Measurements from ENCODE around the gene ZNF207. TPM values are rescaled to one million over a fixed set of nuclear protein-coding genes. Genes with fewer than 3 reads are reported as not detected.
"Not testable (repeated sequence)": the region's sequence is repeated elsewhere in the genome, so short reads cannot be mapped to it uniquely, and the experiment has no call there.

The ZNF207 gene
- total RNA-seq, 1 experiment from 2014 or later = 296 TPM

DNA sequence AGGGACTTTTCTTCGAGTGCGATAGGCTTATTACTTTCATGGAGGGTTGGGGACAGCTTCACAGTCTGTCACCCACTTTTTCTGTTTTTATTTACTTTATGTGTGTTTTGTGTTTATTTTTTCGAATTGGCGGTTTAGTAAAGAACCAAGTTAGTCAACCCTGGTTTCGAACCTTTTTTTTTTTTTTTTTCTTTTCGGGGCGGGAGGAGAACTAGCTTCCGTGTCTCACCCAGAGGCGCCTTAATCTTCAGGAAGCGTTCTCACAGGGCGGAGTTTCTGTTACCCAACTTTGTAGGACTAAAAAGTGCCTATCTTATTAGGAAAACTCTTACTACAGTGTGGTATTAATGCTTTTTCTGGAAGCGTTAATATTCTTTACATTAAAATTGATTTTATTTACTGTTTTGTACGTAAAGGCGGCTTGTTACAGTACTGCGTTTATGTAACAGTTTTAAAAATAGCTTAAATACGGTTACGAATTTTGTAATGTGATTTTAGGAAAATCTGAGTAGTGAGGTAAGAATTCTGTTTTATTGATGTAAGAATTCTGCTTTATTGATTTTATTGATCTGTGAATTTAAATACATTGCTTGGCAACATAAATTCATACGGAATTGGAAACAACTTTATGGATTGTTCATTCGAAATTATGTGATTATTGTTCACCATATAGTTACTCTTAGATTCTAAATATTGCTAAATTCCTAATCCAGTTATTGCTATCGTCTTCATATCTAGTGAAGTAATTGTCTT is 885 bp downstream of the ZNF207 start:
- H2BK5ac ChIP-seq (ENCODE audit: insufficient read length, low read length) = peak overlapping the region; percentile 95
- no peak overlapping the region for H3K56ac ChIP-seq (ENCODE audit: insufficient read length, low read depth, low read length)
- WGBS (ENCODE audit: extremely low coverage, insufficient read length, low lambda C conversion rate) = no CpG with 5 or more reads among the region's 20 CpGs
- peak overlapping the region; percentile 93 for H4K5ac ChIP-seq (ENCODE audit: insufficient read length, low read depth, low read length)
- H2BK12ac ChIP-seq (ENCODE audit: insufficient read length, low read depth, low read length) = no peak overlapping the region
- Mint-ChIP-seq H3K36me3 (ENCODE audit: insufficient read depth in 1 of 3, low read depth in 3 of 3) (peaks cover 42 to 56% (median 55%) of the 10 kb centered on the region in 3 experiments), H3K27ac (peak overlapping the region; percentile 100), H3K4me1 (peaks cover 22 to 38% of the 10 kb centered on the region in 2 experiments), H3K27me3 (ENCODE audit: low read depth) (no peaks in the 10 kb centered on the region; the same call in 1 of the 2 replicates), H3K9me3 (peaks cover 2 to 6% of the 10 kb centered on the region in 2 experiments; a peak in 3 of 5 replicates), H3K4me3 (peak overlapping the region; percentile 99)
- peak overlapping the region; percentile 100 for H3K9ac ChIP-seq (ENCODE audit: extremely low read depth, insufficient read length, low read length)
- H3K9me3 ChIP-seq (ENCODE audit: control insufficient read depth, low read depth, low read length) = no peaks in the 10 kb centered on the region
- H3K18ac ChIP-seq (ENCODE audit: insufficient read length, low read depth, low read length) = peak overlapping the region; percentile 98
- H2AFZ ChIP-seq (ENCODE audit: low read length) = no peak overlapping the region
- no peak for DNase-seq
- peak overlapping the region; percentile 98 for H3K14ac ChIP-seq (ENCODE audit: insufficient read depth, low read length)
- TF ChIP-seq, protein P1, sequence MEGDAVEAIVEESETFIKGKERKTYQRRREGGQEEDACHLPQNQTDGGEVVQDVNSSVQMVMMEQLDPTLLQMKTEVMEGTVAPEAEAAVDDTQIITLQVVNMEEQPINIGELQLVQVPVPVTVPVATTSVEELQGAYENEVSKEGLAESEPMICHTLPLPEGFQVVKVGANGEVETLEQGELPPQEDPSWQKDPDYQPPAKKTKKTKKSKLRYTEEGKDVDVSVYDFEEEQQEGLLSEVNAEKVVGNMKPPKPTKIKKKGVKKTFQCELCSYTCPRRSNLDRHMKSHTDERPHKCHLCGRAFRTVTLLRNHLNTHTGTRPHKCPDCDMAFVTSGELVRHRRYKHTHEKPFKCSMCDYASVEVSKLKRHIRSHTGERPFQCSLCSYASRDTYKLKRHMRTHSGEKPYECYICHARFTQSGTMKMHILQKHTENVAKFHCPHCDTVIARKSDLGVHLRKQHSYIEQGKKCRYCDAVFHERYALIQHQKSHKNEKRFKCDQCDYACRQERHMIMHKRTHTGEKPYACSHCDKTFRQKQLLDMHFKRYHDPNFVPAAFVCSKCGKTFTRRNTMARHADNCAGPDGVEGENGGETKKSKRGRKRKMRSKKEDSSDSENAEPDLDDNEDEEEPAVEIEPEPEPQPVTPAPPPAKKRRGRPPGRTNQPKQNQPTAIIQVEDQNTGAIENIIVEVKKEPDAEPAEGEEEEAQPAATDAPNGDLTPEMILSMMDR (conservative IDR thresholded peaks at IDR 0.05) = no peak
- H4K8ac ChIP-seq (replicated peaks; ENCODE audit: insufficient read length, low read depth, low read length) = no peak overlapping the region
- no peaks in the 10 kb centered on the region for H3K27me3 ChIP-seq (ENCODE audit: insufficient read depth, low read length)
- H2BK15ac ChIP-seq (ENCODE audit: low read depth, low read length) = no peak overlapping the region
- no peaks in the 10 kb centered on the region for H4K20me1 ChIP-seq (ENCODE audit: control insufficient read depth, insufficient read depth, insufficient read length)
- peak overlapping the region; percentile 39 for H4K91ac ChIP-seq (ENCODE audit: insufficient read length, low read depth, low read length)
- H2AK5ac ChIP-seq (ENCODE audit: insufficient read length, low read length) = no peak overlapping the region
- no peaks in the 10 kb centered on the region for H3K79me1 ChIP-seq (ENCODE audit: insufficient read depth, low read depth, low read length, poor library complexity, severe bottlenecking)
- H3K23ac ChIP-seq (ENCODE audit: insufficient read length, low read depth, low read length) = no peak overlapping the region
- H3K4ac ChIP-seq (ENCODE audit: low read depth, low read length) = no peak overlapping the region
- no peak overlapping the region for H3T11ph ChIP-seq (ENCODE audit: low read length)
- H2BK20ac ChIP-seq (ENCODE audit: low read depth, low read length, poor library complexity, severe bottlenecking) = no peak overlapping the region
- H3K23me2 ChIP-seq (ENCODE audit: insufficient read length, low read depth, low read length, poor library complexity, severe bottlenecking) = peaks cover 5% of the 10 kb centered on the region
- H3K4me2 ChIP-seq (ENCODE audit: insufficient read depth, insufficient read length, low read length) = peak overlapping the region; percentile 77
- H3K4me1 ChIP-seq (ENCODE audit: insufficient read depth, low read length) = no peaks in the 10 kb centered on the region; the same call in 1 of the 2 replicates
- peaks cover 50% of the 10 kb centered on the region for H3K79me2 ChIP-seq (ENCODE audit: insufficient read depth, low read length)
- no peak overlapping the region for H2BK120ac ChIP-seq (ENCODE audit: low read depth, low read length, poor library complexity, severe bottlenecking)
- peak overlapping the region; percentile 93 for H3K27ac ChIP-seq (ENCODE audit: insufficient read length, low read depth, low read length)

GRCh38 chr17:32352734-32353133 is 2.8 kb downstream of the ZNF207 start:
- not testable (repeated sequence) for H2AFZ ChIP-seq (ENCODE audit: low read length); H4K8ac ChIP-seq (replicated peaks; ENCODE audit: insufficient read length, low read depth, low read length); H3K27ac ChIP-seq (ENCODE audit: insufficient read length, low read depth, low read length); H2BK20ac ChIP-seq (ENCODE audit: low read depth, low read length, poor library complexity, severe bottlenecking); H2BK120ac ChIP-seq (ENCODE audit: low read depth, low read length, poor library complexity, severe bottlenecking); H3K27ac Mint-ChIP-seq; H3K9me3 ChIP-seq (ENCODE audit: control insufficient read depth, low read depth, low read length); H4K91ac ChIP-seq (ENCODE audit: insufficient read length, low read depth, low read length); H3K56ac ChIP-seq (ENCODE audit: insufficient read length, low read depth, low read length); H2BK12ac ChIP-seq (ENCODE audit: insufficient read length, low read depth, low read length); DNase-seq; H3T11ph ChIP-seq (ENCODE audit: low read length); H2BK5ac ChIP-seq (ENCODE audit: insufficient read length, low read length); H3K4me1 ChIP-seq (ENCODE audit: insufficient read depth, low read length); H4K5ac ChIP-seq (ENCODE audit: insufficient read length, low read depth, low read length); H3K18ac ChIP-seq (ENCODE audit: insufficient read length, low read depth, low read length); H3K79me1 ChIP-seq (ENCODE audit: insufficient read depth, low read depth, low read length, poor library complexity, severe bottlenecking); H3K27me3 ChIP-seq (ENCODE audit: insufficient read depth, low read length); H4K20me1 ChIP-seq (ENCODE audit: control insufficient read depth, insufficient read depth, insufficient read length); H3K23ac ChIP-seq (ENCODE audit: insufficient read length, low read depth, low read length); H3K14ac ChIP-seq (ENCODE audit: insufficient read depth, low read length); H3K23me2 ChIP-seq (ENCODE audit: insufficient read length, low read depth, low read length, poor library complexity, severe bottlenecking); H2AK5ac ChIP-seq (ENCODE audit: insufficient read length, low read length); H3K27me3 Mint-ChIP-seq (ENCODE audit: low read depth); H3K4ac ChIP-seq (ENCODE audit: low read depth, low read length); H3K9ac ChIP-seq (ENCODE audit: extremely low read depth, insufficient read length, low read length); H2BK15ac ChIP-seq (ENCODE audit: low read depth, low read length); H3K9me3 Mint-ChIP-seq
- WGBS (ENCODE audit: extremely low coverage, insufficient read length, low lambda C conversion rate) = no CpG with 5 or more reads among the region's 9 CpGs
- Mint-ChIP-seq H3K4me3 (peak overlapping the region; percentile 99; a peak in 4 of 5 replicates), H3K4me1 (peaks cover 25 to 38% of the 10 kb centered on the region in 2 experiments), H3K36me3 (ENCODE audit: insufficient read depth in 1 of 3, low read depth in 3 of 3) (peaks cover 48 to 64% (median 64%) of the 10 kb centered on the region in 3 experiments)
- peaks cover 59% of the 10 kb centered on the region for H3K79me2 ChIP-seq (ENCODE audit: insufficient read depth, low read length)
- peak overlapping the region; percentile 48 for H3K4me2 ChIP-seq (ENCODE audit: insufficient read depth, insufficient read length, low read length)
